Neuronal stem cell (in vitro differentiated cells): ENCODE data around the gene MRPL18.

Experiments
- DNase-seq: peaks from one replicate; pipeline ENCODE4 v3.0.0-alpha.2; 2013; ENCODE audit warnings: low spot score
- H2AFZ ChIP-seq: one replicate; pipeline ENCODE4 v1.6.1; 2013; ENCODE audit warnings: mild to moderate bottlenecking, low read length, inconsistent platforms
- H2AK5ac ChIP-seq: 2 replicates; pipeline ENCODE4 v1.6.1; 2013; ENCODE audit warnings: low read depth, mild to moderate bottlenecking, inconsistent platforms, low read length, moderate library complexity, mixed read lengths
- H2BK120ac ChIP-seq: 2 replicates; pipeline ENCODE4 v1.6.1; 2013; ENCODE audit warnings: low read depth, mild to moderate bottlenecking, inconsistent platforms, low read length, moderate library complexity, mixed read lengths
- H2BK12ac ChIP-seq: one replicate; pipeline ENCODE4 v1.6.1; 2013; ENCODE audit warnings: low read length, inconsistent platforms
- H2BK15ac ChIP-seq: 2 replicates; pipeline ENCODE4 v1.6.1; 2013; ENCODE audit warnings: mild to moderate bottlenecking, low read length, inconsistent platforms, mixed read lengths
- H2BK5ac ChIP-seq: one replicate; pipeline ENCODE4 v1.6.1; 2013; ENCODE audit warnings: inconsistent platforms, mild to moderate bottlenecking, low read length, moderate library complexity
- H3K14ac ChIP-seq: one replicate; pipeline ENCODE4 v1.6.1; 2013; ENCODE audit warnings: low read length, inconsistent platforms
- H3K18ac ChIP-seq: 2 replicates; pipeline ENCODE4 v1.6.1; 2013; ENCODE audit warnings: low read length, inconsistent platforms
- H3K23ac ChIP-seq: 2 replicates; pipeline ENCODE4 v1.6.1; 2013; ENCODE audit warnings: low read depth, mild to moderate bottlenecking, mixed read lengths, low read length, inconsistent platforms; ENCODE audit not compliant: poor library complexity
- H3K27ac ChIP-seq: replicated peaks from 3 replicates; pipeline ENCODE4 v1.5.1; 2013; ENCODE audit warnings: low read length, inconsistent platforms
- H3K27me3 ChIP-seq, 3 experiments: 2 replicates each; pipeline ENCODE4 v1.6.1; 2013; ENCODE audit warnings: low read length in 3 of 3, mild to moderate bottlenecking in 2 of 3, inconsistent platforms in 1 of 3, low read depth in 1 of 3, mixed read lengths in 1 of 3, moderate library complexity in 1 of 3; ENCODE audit not compliant: control insufficient read depth in 3 of 3, insufficient read depth in 3 of 3
- H3K36me3 ChIP-seq, 2 donors: replicated peaks in 1 of 2; 2 replicates each; pipeline ENCODE4 v1.6.1; 2013; ENCODE audit warnings: low read length in 2 of 2; ENCODE audit not compliant: control insufficient read depth in 2 of 2, insufficient read depth in 2 of 2
- H3K4ac ChIP-seq: 2 replicates; pipeline ENCODE4 v1.6.1; 2013; ENCODE audit warnings: inconsistent platforms, mild to moderate bottlenecking, low read length, moderate library complexity
- H3K4me1 ChIP-seq, 2 donors: 1 replicate in 1 of 2; 2 replicates in 1 of 2; pipeline ENCODE4 v1.6.1; 2013; ENCODE audit warnings: low read length in 2 of 2, low read depth in 1 of 2; ENCODE audit not compliant: control insufficient read depth in 2 of 2, insufficient read depth in 1 of 2
- H3K4me2 ChIP-seq: one replicate; pipeline ENCODE4 v1.6.1; 2013; ENCODE audit warnings: mild to moderate bottlenecking, low read length, inconsistent platforms; ENCODE audit not compliant: insufficient read depth, poor library complexity, severe bottlenecking
- H3K4me3 ChIP-seq, 2 donors: 2 replicates each; pipeline ENCODE4 v1.5.1; 2013; ENCODE audit warnings: low read length in 2 of 2, mild to moderate bottlenecking in 2 of 2, inconsistent platforms in 1 of 2, moderate library complexity in 1 of 2
- H3K79me1 ChIP-seq: one replicate; pipeline ENCODE4 v1.6.1; 2013; ENCODE audit warnings: low read depth, mild to moderate bottlenecking, inconsistent platforms, low read length, moderate library complexity
- H3K9ac ChIP-seq: one replicate; pipeline ENCODE4 v1.6.1; 2013; ENCODE audit warnings: mild to moderate bottlenecking, low read depth, low read length, inconsistent platforms; ENCODE audit not compliant: poor library complexity
- H3K9me3 ChIP-seq, 2 donors: replicated peaks in 1 of 2; 2 replicates each; pipeline versions ENCODE3 to v1.6.1; 2013; ENCODE audit warnings: low read length in 2 of 2, mild to moderate bottlenecking in 2 of 2, inconsistent platforms in 1 of 2, low read depth in 1 of 2, mixed read lengths in 1 of 2, moderate library complexity in 1 of 2; ENCODE audit not compliant: control insufficient read depth in 2 of 2, insufficient read depth in 1 of 2
- H4K8ac ChIP-seq: one replicate; pipeline ENCODE4 v1.6.1; 2013; ENCODE audit warnings: low read depth, mild to moderate bottlenecking, inconsistent platforms, low read length, moderate library complexity
- H4K91ac ChIP-seq: one replicate; pipeline ENCODE4 v1.6.1; 2013; ENCODE audit warnings: low read length, low read depth, mild to moderate bottlenecking, inconsistent platforms; ENCODE audit not compliant: poor library complexity
- WGBS, 2 donors: extraction: QIAGEN DNeasy Blood & Tissue Kit; methylation state at CpG; one replicate each; pipeline ENCODE4 v1.1.7; 2013; ENCODE audit warnings: missing lambda C conversion rate in 2 of 2, mixed read lengths in 1 of 2; ENCODE audit not compliant: insufficient read length in 2 of 2, insufficient replicate concordance in 1 of 2; ENCODE audit errors: extremely low coverage in 2 of 2; 5-methylcytosine and 5-hydroxymethylcytosine counted together

MRPL18 gene

DNA sequence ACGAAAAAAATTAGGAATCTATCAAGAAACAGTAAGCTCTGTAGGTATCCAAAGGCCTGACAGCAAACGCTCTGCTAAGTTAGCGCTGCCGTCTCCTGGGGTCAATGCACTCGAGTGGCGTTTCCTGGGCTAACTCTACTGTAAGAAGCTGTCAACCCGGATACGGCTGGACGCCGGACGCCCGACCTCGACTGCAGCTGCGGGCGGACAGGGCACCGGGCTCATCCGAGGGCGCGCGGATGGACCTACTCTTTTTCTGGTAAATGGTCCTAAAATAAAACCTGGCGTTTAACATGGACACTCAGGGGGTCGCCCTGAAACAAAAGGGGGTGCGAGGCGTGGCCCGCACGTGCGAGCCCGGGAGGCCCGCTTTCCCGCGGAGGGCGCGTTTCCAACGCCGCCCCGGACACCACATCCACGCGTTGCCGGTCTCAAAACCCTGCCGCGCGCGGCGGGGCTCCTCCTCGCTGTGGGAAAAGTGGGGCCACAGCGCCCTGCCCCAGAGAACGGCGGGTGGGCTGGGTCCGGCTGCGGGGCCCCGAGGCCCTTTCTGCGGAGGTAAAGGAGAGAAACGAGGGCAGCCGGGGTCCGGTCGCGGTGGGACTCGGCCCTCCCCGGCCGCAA is 1.4 kb upstream of the MRPL18 start:
- H2AFZ ChIP-seq = peak overlapping the region; percentile 85
- no peak overlapping the region for H2BK15ac ChIP-seq
- no peak for DNase-seq
- peak overlapping the region; percentile 98 for H2BK5ac ChIP-seq
- peak overlapping the region; percentile 99 for H3K18ac ChIP-seq
- peaks cover 8 to 74% of the 10 kb centered on the region in 2 donors for H3K36me3 ChIP-seq
- no peak overlapping the region for H2BK12ac ChIP-seq
- no peak overlapping the region for H2BK120ac ChIP-seq
- H3K9me3 ChIP-seq = no peaks in the 10 kb centered on the region
- peaks cover 6 to 15% of the 10 kb centered on the region in 2 donors for H3K4me1 ChIP-seq
- peak overlapping the region; percentile 89 for H3K4ac ChIP-seq
- H3K79me1 ChIP-seq = peaks cover 10% of the 10 kb centered on the region
- H3K27ac ChIP-seq = peak overlapping the region; percentile 75
- no peak overlapping the region for H4K91ac ChIP-seq
- peak overlapping the region; percentile 65 for H4K8ac ChIP-seq
- peak overlapping the region; percentile 99 for H3K23ac ChIP-seq
- peak overlapping the region; percentile 99 for H2AK5ac ChIP-seq
- no peaks in the 10 kb centered on the region for H3K27me3 ChIP-seq
- no CpG with 5 or more reads among the region's 60 CpGs for WGBS, 2 donors
- peak overlapping the region; percentile 88 to 100 for H3K4me3 ChIP-seq
- H3K9ac ChIP-seq = peak overlapping the region; percentile 100
- peak overlapping the region; percentile 94 for H3K14ac ChIP-seq
- peak overlapping the region; percentile 75 for H3K4me2 ChIP-seq

GRCh38 chr6:159789377-159790148 is 704 bp upstream of the MRPL18 start, which contains the start of gene TCP1:
TSS of gene TCP1 (minus strand) at chr6:159789602. CDS start at chr6:159789468, 134 bp downstream.
- Histone ChIP-seq H3K18ac (peak within 1 kb of the TSS; percentile 99), H2BK15ac (peak within 1 kb of the TSS; percentile 89), H4K8ac (peak within 1 kb of the TSS; percentile 65), H2BK12ac (no peak within 1 kb of the TSS), H3K27me3 (no peaks in the 10 kb centered on the region), H3K27ac (peak within 1 kb of the TSS; percentile 86), H3K9me3 (no peaks in the 10 kb centered on the region), H2BK120ac (no peak within 1 kb of the TSS), H2AFZ (peak within 1 kb of the TSS; percentile 91), H2BK5ac (peak within 1 kb of the TSS; percentile 98), H3K36me3 (peaks cover 8 to 74% of the 10 kb centered on the region in 2 donors), H3K4me2 (peak within 1 kb of the TSS; percentile 77), H3K4ac (peak within 1 kb of the TSS; percentile 89), H3K23ac (peak within 1 kb of the TSS; percentile 99), H3K4me3 (peak within 1 kb of the TSS; percentile 89 to 100), H3K79me1 (peaks cover 10% of the 10 kb centered on the region), H2AK5ac (peak within 1 kb of the TSS; percentile 99), H3K14ac (peak within 1 kb of the TSS; percentile 94), H4K91ac (peak within 1 kb of the TSS; percentile 24), H3K9ac (peak within 1 kb of the TSS; percentile 100), H3K4me1 (peaks cover 6 to 15% of the 10 kb centered on the region in 2 donors)
- DNase-seq = peak; percentile 99
- WGBS, 2 donors = no CpG with 5 or more reads among the region's 64 CpGs

GRCh38 chr6:159790956-159791598 is 810 bp downstream of the MRPL18 start:
- peaks cover 6 to 15% of the 10 kb centered on the region in 2 donors for H3K4me1 ChIP-seq

More at GRCh38 chr6:159790956-159791598, 810 bp downstream of the MRPL18 start:
- no peak overlapping the region for H3K27ac ChIP-seq
- H3K9me3 ChIP-seq = no peaks in the 10 kb centered on the region
- H2BK15ac ChIP-seq = no peak overlapping the region
- no peak overlapping the region for H3K23ac ChIP-seq
- H2BK120ac ChIP-seq = no peak overlapping the region
- no peak overlapping the region for H3K4ac ChIP-seq
- no peak overlapping the region for H4K91ac ChIP-seq
- peaks cover 5 to 69% of the 10 kb centered on the region in 2 donors for H3K36me3 ChIP-seq
- peak overlapping the region; percentile 33 for H3K9ac ChIP-seq
- DNase-seq = no peak
- no peak overlapping the region for H4K8ac ChIP-seq
- no peak overlapping the region for H2BK12ac ChIP-seq
- no peak overlapping the region for H3K18ac ChIP-seq
- no CpG with 5 or more reads among the region's 18 CpGs for WGBS, 2 donors
- H3K4me2 ChIP-seq = peak overlapping the region; percentile 51
- H3K4me3 ChIP-seq = peak overlapping the region; percentile 89 to 100
- H2BK5ac ChIP-seq = no peak overlapping the region
- no peak overlapping the region for H2AK5ac ChIP-seq
- H2AFZ ChIP-seq = peak overlapping the region; percentile 91
- no peak overlapping the region for H3K14ac ChIP-seq
- no peaks in the 10 kb centered on the region for H3K27me3 ChIP-seq
- peaks cover 10% of the 10 kb centered on the region for H3K79me1 ChIP-seq
